K562 (cell line): Measurements from ENCODE around the gene TTBK2.

Experiments used
- FOXM1 ChIP-seq, 2 experiments: fragments of 450-650 bp in 1 of 2; sonication (generic) in 1 of 2; formaldehyde crosslinking in 1 of 2; IDR thresholded peaks; 2 replicates each; pipeline versions ENCODE4 v1.6.1 to v1.9.0; 2017 to 2022; ENCODE audit warnings: low read depth in 2 of 2, mild to moderate bottlenecking in 2 of 2, missing genetic modification reagents in 1 of 2, moderate library complexity in 1 of 2
- POLR2AphosphoS5 ChIP-seq: IDR thresholded peaks from 2 replicates; pipeline ENCODE4 v1.6.1; 2011; ENCODE audit warnings: mild to moderate bottlenecking, low read depth, low read length, moderate library complexity; ENCODE audit not compliant: control insufficient read depth, insufficient read depth
- RAD21 ChIP-seq, 2 experiments: fragments of 250-450 bp in 1 of 2; fragments of 450-650 bp in 1 of 2; sonication (Bioruptor Pico) in 1 of 2; formaldehyde crosslinking in 1 of 2; IDR thresholded peaks in 1 of 2; conservative IDR thresholded peaks in 1 of 2; 2 replicates each; pipeline versions ENCODE4 v1.4.0 to v1.8.0; 2020 to 2022; ENCODE audit warnings: mild to moderate bottlenecking in 2 of 2, moderate library complexity in 1 of 2
- ZNF398 ChIP-seq: fragments of 250-450 bp; sonication (Bioruptor Pico); IDR thresholded peaks from 2 replicates; pipeline ENCODE4 v1.8.0; 2021; ENCODE audit warnings: moderate library complexity, mild to moderate bottlenecking, inconsistent platforms
- TF ChIP-seq, protein P1 (sequence below), 3 experiments: IDR thresholded peaks in 2 of 3; conservative IDR thresholded peaks in 1 of 3; 2 replicates each; pipeline ENCODE4 v1.5.1; 2011 to 2012; ENCODE audit warnings: low read length in 3 of 3, mild to moderate bottlenecking in 3 of 3, control low read depth in 2 of 3, improper control_type of control experiment in 1 of 3, inconsistent platforms in 1 of 3, low read depth in 1 of 3, mixed read lengths in 1 of 3, moderate library complexity in 1 of 3; ENCODE audit not compliant: insufficient read depth in 2 of 3
- TF ChIP-seq, protein P2 (sequence below): fragments of 250-450 bp; sonication (Bioruptor Pico); IDR thresholded peaks from 2 replicates; pipeline ENCODE4 v1.8.0; 2022; ENCODE audit warnings: inconsistent platforms

- no peak for TF ChIP-seq POLR2AphosphoS5
- TF ChIP-seq, protein P1, sequence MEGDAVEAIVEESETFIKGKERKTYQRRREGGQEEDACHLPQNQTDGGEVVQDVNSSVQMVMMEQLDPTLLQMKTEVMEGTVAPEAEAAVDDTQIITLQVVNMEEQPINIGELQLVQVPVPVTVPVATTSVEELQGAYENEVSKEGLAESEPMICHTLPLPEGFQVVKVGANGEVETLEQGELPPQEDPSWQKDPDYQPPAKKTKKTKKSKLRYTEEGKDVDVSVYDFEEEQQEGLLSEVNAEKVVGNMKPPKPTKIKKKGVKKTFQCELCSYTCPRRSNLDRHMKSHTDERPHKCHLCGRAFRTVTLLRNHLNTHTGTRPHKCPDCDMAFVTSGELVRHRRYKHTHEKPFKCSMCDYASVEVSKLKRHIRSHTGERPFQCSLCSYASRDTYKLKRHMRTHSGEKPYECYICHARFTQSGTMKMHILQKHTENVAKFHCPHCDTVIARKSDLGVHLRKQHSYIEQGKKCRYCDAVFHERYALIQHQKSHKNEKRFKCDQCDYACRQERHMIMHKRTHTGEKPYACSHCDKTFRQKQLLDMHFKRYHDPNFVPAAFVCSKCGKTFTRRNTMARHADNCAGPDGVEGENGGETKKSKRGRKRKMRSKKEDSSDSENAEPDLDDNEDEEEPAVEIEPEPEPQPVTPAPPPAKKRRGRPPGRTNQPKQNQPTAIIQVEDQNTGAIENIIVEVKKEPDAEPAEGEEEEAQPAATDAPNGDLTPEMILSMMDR (IDR thresholded peaks at IDR 0.05 in 2 of 3, conservative IDR thresholded peaks at IDR 0.05 in 1 of 3; ENCODE audit: insufficient read depth in 2 of 3, low read depth in 1 of 3, low read length in 3 of 3), result no peak
- TF ChIP-seq, protein P2, sequence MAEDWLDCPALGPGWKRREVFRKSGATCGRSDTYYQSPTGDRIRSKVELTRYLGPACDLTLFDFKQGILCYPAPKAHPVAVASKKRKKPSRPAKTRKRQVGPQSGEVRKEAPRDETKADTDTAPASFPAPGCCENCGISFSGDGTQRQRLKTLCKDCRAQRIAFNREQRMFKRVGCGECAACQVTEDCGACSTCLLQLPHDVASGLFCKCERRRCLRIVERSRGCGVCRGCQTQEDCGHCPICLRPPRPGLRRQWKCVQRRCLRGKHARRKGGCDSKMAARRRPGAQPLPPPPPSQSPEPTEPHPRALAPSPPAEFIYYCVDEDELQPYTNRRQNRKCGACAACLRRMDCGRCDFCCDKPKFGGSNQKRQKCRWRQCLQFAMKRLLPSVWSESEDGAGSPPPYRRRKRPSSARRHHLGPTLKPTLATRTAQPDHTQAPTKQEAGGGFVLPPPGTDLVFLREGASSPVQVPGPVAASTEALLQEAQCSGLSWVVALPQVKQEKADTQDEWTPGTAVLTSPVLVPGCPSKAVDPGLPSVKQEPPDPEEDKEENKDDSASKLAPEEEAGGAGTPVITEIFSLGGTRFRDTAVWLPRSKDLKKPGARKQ (CRISPR knock-in tag), result no peak
- TF ChIP-seq ZNF398 (CRISPR knock-in tag), result no peak
- TF ChIP-seq RAD21 (CRISPR knock-in tag; conservative IDR thresholded peaks at IDR 0.05 in 1 of 2, IDR thresholded peaks at IDR 0.05 in 1 of 2), result no peak
- no peak for TF ChIP-seq FOXM1 (IDR thresholded peaks at IDR 0.05; ENCODE audit: low read depth)
- TF ChIP-seq FOXM1 (CRISPR knock-in tag; IDR thresholded peaks at IDR 0.05; ENCODE audit: low read depth), result no peak
Observed at GRCh38 chr15:42721016-42721415, 199.6 kb downstream of the TTBK2 start.
